Brain microvascular endothelial cell (primary cell): Measurements from ENCODE around the gene ZDHHC20.

Experiments
- DNase-seq: peaks from one replicate; pipeline ENCODE4 v3.0.0-alpha.2; 2020
- H3K27ac ChIP-seq: fragments of 250-450 bp; sonication (Bioruptor Pico); 2 replicates; pipeline ENCODE4 v1.5.1; 2020; ENCODE audit warnings: mild to moderate bottlenecking, moderate library complexity
- H3K27me3 ChIP-seq: fragments of 250-450 bp; sonication (Bioruptor Pico); replicated peaks from 2 replicates; pipeline ENCODE4 v1.5.1; 2020; ENCODE audit warnings: mild to moderate bottlenecking
- H3K36me3 ChIP-seq: fragments of 250-450 bp; sonication (Bioruptor Pico); replicated peaks from 2 replicates; pipeline ENCODE4 v1.5.1; 2020; ENCODE audit warnings: mild to moderate bottlenecking
- H3K4me3 ChIP-seq: 2 replicates; pipeline ENCODE4 v1.5.1; 2011; ENCODE audit warnings: low read depth, mild to moderate bottlenecking, control low read depth, low read length, moderate library complexity
- in situ Hi-C: cut with HindIII; loops from 2 replicates; pipeline ENCODE4 v1.10.0; 2017; ENCODE audit warnings: low sequenced_read_pairs, low pct_ligation_motif_present
- TF ChIP-seq, protein P1 (sequence below): IDR thresholded peaks from 2 replicates; pipeline ENCODE4 v1.5.1; 2011; ENCODE audit warnings: low read depth, mild to moderate bottlenecking, moderate library complexity, low read length, control low read depth, inconsistent platforms; ENCODE audit errors: missing control alignments

ZDHHC20 gene

GRCh38 chr13:21450936-21451335, 8.2 kb downstream of the ZDHHC20 start:
- no peak for DNase-seq
- TF ChIP-seq, protein P1, sequence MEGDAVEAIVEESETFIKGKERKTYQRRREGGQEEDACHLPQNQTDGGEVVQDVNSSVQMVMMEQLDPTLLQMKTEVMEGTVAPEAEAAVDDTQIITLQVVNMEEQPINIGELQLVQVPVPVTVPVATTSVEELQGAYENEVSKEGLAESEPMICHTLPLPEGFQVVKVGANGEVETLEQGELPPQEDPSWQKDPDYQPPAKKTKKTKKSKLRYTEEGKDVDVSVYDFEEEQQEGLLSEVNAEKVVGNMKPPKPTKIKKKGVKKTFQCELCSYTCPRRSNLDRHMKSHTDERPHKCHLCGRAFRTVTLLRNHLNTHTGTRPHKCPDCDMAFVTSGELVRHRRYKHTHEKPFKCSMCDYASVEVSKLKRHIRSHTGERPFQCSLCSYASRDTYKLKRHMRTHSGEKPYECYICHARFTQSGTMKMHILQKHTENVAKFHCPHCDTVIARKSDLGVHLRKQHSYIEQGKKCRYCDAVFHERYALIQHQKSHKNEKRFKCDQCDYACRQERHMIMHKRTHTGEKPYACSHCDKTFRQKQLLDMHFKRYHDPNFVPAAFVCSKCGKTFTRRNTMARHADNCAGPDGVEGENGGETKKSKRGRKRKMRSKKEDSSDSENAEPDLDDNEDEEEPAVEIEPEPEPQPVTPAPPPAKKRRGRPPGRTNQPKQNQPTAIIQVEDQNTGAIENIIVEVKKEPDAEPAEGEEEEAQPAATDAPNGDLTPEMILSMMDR = no peak
- in situ Hi-C loops = no loop called here
- Histone ChIP-seq H3K36me3 (no peaks in the 10 kb centered on the region), H3K4me3 (no peak overlapping the region), H3K27me3 (no peaks in the 10 kb centered on the region), H3K27ac (no peak overlapping the region)

- no peak overlapping the region for H3K4me3 ChIP-seq
- no peaks in the 10 kb centered on the region for H3K36me3 ChIP-seq
- no peak for DNase-seq
- TF ChIP-seq, protein P1 = no peak
- in situ Hi-C loops = no loop called here
- H3K27ac ChIP-seq = no peak overlapping the region
- no peaks in the 10 kb centered on the region for H3K27me3 ChIP-seq
Observed at GRCh38 chr13:21446656-21447055, 12.4 kb downstream of the ZDHHC20 start.

DNA sequence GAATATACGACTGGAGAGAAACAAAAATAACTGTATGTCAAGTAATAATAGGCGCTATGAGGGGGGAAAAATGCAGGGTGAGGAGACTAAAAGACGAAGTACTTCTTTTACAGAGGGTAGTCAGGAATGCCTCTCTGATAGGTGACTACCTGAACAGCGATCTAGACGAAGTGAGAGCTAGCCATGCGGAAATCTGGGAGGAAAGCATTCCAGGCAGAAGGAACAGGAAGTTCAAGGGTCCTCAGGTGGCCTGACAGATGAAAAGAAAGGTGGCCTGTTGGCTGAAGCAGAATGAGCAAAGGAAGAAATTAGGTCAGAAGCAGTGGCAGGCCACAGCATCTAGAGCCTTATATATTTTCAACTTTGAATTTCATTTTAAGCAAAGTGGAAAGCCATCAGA, 13.3 kb downstream of the ZDHHC20 start:
- TF ChIP-seq, protein P1 = no peak
- no peaks in the 10 kb centered on the region for H3K36me3 ChIP-seq
- DNase-seq = no peak
- no peaks in the 10 kb centered on the region for H3K27me3 ChIP-seq
- H3K4me3 ChIP-seq = no peak overlapping the region
- in situ Hi-C loops = no loop called here
- no peak overlapping the region for H3K27ac ChIP-seq

GRCh38 chr13:21443171-21443570, 15.9 kb downstream of the ZDHHC20 start:
- DNase-seq = no peak
- TF ChIP-seq, protein P1 = no peak
- no peaks in the 10 kb centered on the region for H3K27me3 ChIP-seq
- H3K27ac ChIP-seq = no peak overlapping the region
- in situ Hi-C loops = no loop called here
- no peaks in the 10 kb centered on the region for H3K36me3 ChIP-seq
- no peak overlapping the region for H3K4me3 ChIP-seq

- Histone ChIP-seq H3K27ac (no peak overlapping the region), H3K27me3 (no peaks in the 10 kb centered on the region), H3K4me3 (no peak overlapping the region), H3K36me3 (no peaks in the 10 kb centered on the region)
- TF ChIP-seq, protein P1 = no peak
- no peak for DNase-seq
- in situ Hi-C loops = no loop called here
Observed at GRCh38 chr13:21436582-21436981, 22.5 kb downstream of the ZDHHC20 start.

- H3K4me3 ChIP-seq = peak overlapping the region; percentile 6
- H3K27me3 ChIP-seq = no peaks in the 10 kb centered on the region
- TF ChIP-seq, protein P1 = no peak
- H3K36me3 ChIP-seq = no peaks in the 10 kb centered on the region
- H3K27ac ChIP-seq = peak overlapping the region; percentile 26
- DNase-seq = peak; percentile 84
- in situ Hi-C loops = no loop called here
Observed at GRCh38 chr13:21435687-21436151, 23.4 kb downstream of the ZDHHC20 start.
